Left forelimb (tissue), 1 donor: ENCODE data around the gene MREG.

Experiments
- DNase-seq: peaks from one replicate; pipeline ENCODE4 v3.0.0-alpha.2; 2018; ENCODE audit warnings: low spot score

The MREG gene, protein sequence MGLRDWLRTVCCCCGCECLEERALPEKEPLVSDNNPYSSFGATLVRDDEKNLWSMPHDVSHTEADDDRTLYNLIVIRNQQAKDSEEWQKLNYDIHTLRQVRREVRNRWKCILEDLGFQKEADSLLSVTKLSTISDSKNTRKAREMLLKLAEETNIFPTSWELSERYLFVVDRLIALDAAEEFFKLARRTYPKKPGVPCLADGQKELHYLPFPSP

GRCh38 chr2:216013080-216013909, at the start of gene MREG:
Gene MREG, minus strand, starts transcription at chr2:216013551. Its CDS starts 224 bp downstream, at chr2:216013327.
- peak; percentile 78 for DNase-seq

DNA sequence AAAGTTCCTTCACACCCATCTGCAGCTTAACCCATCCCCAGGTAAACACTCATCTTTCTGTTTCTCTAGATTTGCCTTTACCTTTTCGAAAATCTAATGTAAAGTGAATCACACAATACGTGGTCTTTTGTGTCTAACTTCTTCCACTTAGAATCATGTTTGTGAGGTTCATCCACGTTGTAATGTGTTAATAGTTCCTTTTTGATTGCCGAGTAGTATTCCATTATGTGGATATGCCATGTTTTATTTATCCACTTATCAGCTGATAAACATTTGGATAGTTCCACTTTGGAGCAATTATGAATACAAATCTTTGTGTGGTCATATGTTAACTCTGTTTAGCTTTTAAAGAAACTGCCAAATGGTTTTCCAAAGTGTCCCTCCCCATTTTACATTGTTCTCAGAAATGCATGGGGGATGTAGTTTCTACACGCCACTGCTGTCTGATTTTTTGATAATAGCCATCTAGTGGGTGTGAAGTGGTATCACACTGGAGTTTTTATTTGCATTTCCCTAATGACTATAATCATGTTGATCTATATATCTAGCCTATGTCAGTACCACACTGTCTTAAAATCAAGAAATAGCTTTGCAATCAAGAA, 46.0 kb upstream of the MREG start:
- no peak for DNase-seq

- no peak for DNase-seq
These were observed 44.4 kb upstream of the MREG start for GRCh38 chr2:216057688-216058193.

DNA sequence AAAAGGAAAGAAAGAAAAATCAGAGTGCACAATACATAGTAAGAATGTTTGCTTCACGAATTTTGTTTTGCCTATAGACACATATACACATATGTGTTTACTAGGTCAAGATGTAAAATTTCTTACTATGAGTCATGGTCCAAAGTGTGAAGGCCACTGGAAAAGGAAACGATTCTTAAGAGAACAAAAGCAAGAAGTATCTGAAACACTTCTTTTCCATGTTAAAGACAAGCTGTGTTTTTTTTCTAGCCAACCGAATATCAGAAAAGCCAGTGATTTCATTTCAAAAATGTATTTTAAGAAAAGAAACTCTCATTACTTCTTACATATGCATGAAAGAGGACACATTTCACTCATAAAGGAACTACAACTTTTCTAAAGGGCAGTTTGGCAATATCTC, 43.4 kb upstream of the MREG start:
- no peak for DNase-seq

- no peak for DNase-seq
These were observed 42.3 kb upstream of the MREG start for GRCh38 chr2:216055680-216056079.

GRCh38 chr2:216052420-216052819, 39.1 kb upstream of the MREG start:
- DNase-seq, result no peak

DNA sequence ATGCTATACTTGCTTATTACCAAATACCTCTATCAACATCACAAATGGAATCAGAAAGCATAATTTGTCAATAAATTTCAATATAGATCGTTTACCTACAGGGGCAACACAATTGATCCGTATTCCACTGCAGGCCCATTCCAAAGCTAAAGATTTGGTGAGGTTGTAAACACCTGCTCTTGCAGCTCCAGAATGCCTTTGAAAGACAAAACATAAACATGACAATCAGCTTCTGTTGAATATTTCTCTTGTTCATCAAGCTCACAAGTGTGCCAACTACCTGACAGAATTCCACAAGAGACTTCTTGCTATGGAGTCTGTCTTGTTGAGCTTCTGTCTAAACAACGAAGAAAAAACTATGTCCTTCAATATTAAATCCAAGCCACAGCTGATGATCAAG, 38.0 kb upstream of the MREG start:
- DNase-seq, result no peak

- DNase-seq, result no peak
These were observed 36.1 kb upstream of the MREG start for GRCh38 chr2:216049452-216049851.

DNA sequence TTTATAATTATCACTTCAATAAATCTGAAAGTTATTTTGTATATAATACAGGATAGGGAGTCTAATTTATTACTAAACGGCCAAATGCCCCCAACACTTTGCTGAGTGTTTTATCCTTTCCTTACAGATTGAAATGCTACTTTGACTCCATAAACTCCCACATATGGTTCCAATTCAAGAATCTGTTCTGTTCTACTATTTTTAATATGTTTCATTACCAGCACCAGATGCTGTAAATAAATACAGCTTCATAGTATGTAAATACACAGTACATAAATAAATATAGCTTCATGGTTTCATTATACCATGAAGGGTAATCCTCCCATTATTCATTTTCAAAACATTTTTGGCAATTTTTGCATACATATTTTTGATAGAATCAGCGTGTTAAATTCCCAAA, 34.0 kb upstream of the MREG start:
- no peak for DNase-seq

DNA sequence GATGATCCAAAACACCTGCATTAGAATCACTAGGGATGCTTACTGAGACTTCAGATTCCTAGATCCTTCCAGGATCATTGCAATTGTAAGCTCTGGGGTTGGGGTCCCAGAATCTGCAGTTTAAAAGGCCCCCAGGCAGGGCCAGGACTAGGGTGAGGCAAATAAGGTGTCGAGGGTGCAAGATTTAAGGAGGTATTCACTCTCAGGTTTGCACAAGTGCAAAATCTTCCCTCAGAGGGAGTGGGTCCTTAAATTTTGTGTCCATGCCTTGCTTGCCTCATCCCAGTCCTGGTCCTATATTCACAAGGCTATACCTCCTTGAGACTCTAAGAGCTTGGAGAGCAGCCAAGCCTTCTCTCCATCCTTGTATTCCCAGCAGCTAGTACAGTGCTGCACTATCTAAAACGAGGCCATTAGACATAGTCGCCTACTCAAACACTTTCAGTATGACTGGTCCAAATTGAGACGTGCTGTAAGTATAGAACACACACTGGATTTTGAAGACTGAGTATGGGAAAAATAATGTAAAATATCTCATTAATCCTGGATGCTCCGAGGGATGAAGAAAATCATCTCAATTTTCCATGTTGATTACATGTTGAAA, 31.6 kb upstream of the MREG start:
- DNase-seq, result no peak

DNA sequence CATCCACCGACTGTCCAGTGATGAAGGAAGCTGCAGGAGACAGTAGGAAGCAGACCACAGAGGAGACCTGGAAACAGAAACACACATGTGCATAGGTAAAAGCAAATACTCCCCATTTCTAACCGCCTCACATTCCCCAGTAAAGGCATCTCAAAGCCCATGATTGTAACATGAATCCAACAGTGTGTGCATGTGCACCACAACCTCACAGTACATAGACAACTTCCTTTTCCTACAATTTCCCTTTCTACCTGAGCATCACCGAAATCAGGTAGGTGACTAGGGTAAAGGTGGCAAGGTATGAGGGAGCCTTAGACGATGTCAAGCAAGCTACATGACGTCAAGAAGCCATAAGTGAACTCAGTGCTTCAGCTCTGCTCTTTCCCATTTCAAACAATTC, 30.6 kb upstream of the MREG start:
- no peak for DNase-seq

- no peak for DNase-seq
These were observed 28.1 kb upstream of the MREG start for GRCh38 chr2:216041438-216041837.

- no peak for DNase-seq
These were observed 26.6 kb upstream of the MREG start for GRCh38 chr2:216039918-216040317.

DNA sequence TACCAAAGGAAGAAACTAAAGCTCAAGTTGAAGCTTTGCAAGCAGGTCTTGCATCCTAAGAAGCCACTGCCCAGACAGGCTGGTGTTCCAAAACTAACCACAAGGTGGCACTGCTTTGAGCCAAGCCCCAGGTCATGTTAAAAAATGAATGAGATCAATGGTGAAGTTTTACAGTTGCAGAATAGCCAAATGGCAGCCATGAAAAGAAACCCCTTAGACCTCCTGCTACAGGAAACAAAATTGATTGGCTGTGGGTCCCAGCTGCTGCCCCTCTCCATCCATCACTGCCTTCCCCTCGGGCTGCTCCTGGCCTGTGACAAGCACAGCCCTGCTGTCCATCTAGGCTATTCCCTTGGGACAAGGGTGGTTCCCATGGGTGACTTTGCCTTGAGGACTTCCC, 20.7 kb upstream of the MREG start:
- no peak for DNase-seq

DNA sequence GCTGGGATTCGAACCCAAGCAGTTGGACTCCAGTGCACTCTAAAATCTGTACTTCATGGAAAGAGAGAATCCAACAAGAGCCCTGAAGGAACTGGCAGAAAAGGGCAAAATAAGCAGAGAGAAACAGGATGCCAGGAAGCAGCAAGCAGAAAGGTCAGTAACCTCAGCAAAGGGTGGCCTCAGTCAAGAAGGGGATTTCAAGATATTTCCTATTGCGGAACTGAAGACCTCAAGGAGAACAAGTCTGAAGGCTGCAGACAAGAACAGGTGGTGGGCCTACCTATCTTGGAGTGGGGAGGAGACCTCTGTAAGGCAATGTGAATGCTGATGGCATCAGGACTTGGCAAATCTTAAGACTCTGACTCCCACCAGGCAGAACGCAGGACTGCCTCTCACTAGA, 20.1 kb upstream of the MREG start:
- no peak for DNase-seq

DNA sequence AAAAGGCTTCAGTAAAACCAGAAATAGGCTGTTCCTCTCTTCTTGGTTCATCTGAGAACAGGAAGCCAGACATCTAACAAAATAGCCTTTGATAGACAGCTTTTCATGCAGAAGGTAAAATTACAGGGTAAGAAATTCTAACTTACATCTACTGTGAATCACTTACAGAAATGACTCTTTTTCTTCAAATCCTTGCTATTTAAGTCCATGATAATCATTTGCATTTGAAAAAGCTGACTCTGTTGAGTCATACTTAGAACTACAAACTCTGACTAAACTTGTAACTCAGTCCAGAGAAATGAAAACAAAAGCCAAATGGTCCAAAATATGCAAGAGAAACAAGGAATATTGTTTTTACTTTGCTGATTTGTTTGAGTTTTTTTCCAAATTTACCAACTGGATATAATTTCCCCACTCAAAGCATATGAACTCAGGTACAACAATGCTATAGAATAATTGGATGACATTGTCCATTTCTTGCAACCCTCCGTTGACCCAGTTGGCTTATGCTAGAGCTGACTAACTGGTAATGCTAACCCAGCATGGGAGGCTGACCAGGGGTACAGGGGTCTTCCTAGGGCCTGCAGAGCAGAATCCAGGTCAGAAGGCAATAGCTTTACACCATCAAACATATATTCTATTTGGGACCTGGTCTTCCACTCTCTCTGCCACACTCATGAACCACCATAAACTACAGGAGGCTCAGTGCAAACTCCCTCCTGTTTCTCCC, 18.8 kb upstream of the MREG start:
- DNase-seq, result no peak

- DNase-seq, result no peak
These were observed 16.9 kb upstream of the MREG start for GRCh38 chr2:216030216-216030615.

DNA sequence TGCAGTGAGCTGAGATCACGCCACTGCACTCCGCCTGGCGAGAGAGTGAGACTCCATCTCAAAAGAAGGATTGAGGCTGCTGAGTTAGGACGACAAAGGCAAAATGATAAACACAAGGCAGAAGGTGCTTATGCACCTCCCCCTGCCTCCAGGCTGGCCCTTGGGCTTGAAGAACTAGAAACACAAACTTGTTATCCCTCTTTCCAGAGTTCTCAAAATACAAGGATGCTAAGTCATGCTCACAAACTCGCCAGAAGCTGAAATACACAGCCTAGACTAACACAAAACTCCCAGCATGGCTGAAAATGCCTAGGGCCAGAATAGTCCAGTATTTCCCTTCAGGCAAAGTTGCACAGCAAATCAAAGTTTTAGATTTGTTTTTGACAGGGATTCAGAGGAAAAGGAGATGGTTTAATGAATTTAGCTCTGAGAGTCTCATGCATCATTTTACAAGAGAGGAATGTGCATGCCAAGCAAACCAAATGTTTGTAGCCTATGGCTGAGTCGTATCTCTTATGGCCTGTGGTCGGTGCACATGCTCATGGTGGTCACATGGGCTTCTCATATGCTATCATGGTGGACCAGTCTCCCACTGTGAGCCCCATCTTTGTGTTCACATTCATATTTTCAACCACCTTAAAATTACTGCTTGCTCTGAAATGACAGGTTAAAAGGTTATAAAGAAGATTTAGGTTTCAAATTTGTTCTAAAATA, 16.2 kb upstream of the MREG start:
- DNase-seq, result no peak

DNA sequence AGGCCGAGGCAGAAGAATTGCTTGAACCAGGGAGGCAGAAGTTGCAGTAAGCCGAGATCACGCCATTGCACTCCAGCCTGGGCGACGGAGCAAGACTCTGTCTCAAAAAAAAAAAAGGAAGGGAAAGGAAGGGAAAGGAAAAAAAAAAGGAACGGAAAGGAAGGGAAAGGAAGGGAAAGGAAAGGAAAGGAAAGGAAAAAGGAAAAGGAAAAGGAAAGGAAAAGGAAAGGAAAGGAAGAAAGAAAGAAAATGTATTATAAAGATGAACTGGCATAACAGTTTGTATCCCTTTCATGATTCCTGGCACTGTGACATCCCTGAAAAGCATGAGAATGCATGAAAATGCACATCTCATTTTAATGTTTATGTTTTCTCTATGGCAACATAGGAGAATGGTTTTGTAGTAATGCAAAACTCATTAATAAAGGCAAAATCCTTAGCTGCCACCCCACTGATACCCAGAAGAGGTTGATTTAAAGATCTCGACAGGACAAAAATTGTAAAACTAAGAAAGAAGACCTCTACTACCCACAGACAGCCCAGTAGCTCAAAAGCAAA, 11.5 kb upstream of the MREG start:
- DNase-seq, result no peak

DNA sequence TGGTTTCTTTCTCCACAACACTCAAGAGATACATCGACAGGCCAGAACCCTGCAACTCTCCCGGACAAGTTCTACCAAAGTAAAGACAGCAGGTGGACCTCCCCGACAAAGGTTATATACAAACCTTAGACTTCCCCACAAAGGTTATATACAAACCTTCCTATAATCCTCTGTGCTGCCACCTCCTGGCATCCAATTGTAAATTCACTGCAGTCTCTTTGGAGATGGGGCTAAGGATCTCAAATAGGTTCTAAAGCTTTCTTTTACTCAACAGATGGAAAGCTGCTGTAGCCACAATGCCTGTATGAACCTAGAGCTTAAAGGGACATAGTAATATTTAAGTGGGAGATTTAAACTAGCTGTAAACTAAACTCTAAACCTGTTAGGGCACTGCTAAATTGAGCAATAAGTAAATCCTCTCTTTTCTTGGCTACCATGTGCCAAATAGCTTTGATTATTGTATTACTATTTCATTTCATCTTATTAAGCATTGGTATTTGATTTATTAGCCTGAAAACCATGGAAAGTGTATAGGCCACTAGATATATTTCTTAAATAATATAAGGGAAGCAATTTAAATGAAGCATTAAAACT, 9.8 kb upstream of the MREG start:
- no peak for DNase-seq
